ENCODE results near the gene CELF1. TPM values are rescaled to one million over a fixed set of nuclear protein-coding genes. Genes with fewer than 3 reads are reported as not detected.
A peak's percentile ranks its signal among the peaks of the same experiment; 100 is the strongest.

CELF1 gene
- total and polyA plus RNA-seq, 11 donors, result 27.3 to 111 (median 85.5) TPM

DNA sequence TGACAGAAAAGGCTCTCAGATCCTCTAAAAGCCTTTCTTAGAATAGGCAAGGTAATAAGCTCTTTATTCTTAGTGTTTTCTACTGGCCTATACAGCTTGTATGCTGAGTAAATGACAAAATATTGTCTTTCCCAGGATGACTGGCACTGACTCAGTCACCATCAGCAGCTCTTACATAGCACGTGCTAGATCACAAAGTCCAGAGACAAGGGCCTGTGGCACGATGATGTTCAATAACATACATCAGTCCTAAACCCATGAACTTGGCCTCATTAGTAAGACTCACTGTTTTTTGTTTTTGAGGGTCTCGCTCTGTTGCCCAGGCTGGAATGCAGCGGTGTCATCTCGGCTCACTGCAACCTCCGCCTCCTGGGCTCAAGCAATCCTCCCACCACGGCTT, 42.7 kb downstream of the CELF1 start:
- intact Hi-C loops (cut with DNase I), result no loop called here
- H3K4me1 ChIP-seq, result peaks cover 2 to 92% (median 73%) of the 10 kb centered on the region in 12 donors
- no peak overlapping the region for H3K27ac ChIP-seq

DNA sequence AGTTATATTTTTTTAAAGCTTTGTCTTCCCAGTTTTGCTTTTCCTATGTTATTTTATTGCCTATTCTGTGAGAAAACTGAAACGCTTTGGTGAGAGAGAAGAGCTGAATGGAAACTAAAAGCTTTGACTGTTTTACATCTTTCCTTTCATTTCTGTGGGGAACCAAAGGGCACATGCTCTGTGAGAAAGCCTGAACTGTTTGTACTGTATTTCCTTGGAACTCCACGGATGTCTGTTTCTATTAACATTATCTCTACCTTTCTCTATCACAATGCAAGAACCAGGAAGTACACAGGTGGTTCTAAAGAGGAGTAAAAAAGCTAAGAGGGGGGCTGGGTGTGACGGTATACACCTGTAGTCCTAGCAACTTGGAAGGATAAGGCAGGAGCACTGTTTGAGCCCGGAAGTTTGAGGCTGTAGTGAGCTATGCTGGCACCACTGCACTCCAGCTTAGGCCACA, 43.8 kb downstream of the CELF1 start:
- TF ChIP-seq POLR2A (IDR thresholded peaks at IDR 0.05), result no peak
- TF ChIP-seq, protein P1, sequence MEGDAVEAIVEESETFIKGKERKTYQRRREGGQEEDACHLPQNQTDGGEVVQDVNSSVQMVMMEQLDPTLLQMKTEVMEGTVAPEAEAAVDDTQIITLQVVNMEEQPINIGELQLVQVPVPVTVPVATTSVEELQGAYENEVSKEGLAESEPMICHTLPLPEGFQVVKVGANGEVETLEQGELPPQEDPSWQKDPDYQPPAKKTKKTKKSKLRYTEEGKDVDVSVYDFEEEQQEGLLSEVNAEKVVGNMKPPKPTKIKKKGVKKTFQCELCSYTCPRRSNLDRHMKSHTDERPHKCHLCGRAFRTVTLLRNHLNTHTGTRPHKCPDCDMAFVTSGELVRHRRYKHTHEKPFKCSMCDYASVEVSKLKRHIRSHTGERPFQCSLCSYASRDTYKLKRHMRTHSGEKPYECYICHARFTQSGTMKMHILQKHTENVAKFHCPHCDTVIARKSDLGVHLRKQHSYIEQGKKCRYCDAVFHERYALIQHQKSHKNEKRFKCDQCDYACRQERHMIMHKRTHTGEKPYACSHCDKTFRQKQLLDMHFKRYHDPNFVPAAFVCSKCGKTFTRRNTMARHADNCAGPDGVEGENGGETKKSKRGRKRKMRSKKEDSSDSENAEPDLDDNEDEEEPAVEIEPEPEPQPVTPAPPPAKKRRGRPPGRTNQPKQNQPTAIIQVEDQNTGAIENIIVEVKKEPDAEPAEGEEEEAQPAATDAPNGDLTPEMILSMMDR (IDR thresholded peaks at IDR 0.05), result no peak
- no peaks in the 10 kb centered on the region for H3K9me3 ChIP-seq
- H3K36me3 ChIP-seq, result no peaks in the 10 kb centered on the region
- DNase-seq (no peak), ATAC-seq (peak in 1 of 4 donors; percentile 16)
- intact Hi-C loops (cut with DNase I), result loop anchor here in 1 of 10 donors (10.0 kb wide), 1 partner anchor 46 kb away; the partner anchor contains the start of gene CELF1
- H3K4me1 ChIP-seq, result peaks cover 0 to 88% (median 62%) of the 10 kb centered on the region in 12 donors
- H3K27me3 ChIP-seq, result no peaks in the 10 kb centered on the region
- H3K4me3 ChIP-seq, result no peak overlapping the region
- WGBS, 4 donors, result 64 to 75% (median 72%) methylated on average over 4 of the region's 4 CpGs
- H3K27ac ChIP-seq, result peak overlapping the region in 3 of 12 donors; percentile 25 to 73 (median 29)

More for the DNA sequence above, 42.7 kb downstream of the CELF1 start:
- TF ChIP-seq, protein P1 (IDR thresholded peaks at IDR 0.05), result no peak
- no peak for TF ChIP-seq POLR2A (IDR thresholded peaks at IDR 0.05)
- Histone ChIP-seq H3K4me3 (no peak overlapping the region), H3K9me3 (no peaks in the 10 kb centered on the region), H3K36me3 (no peaks in the 10 kb centered on the region), H3K27me3 (no peaks in the 10 kb centered on the region)
- ATAC-seq (no peak), DNase-seq (no peak)
- 91 to 92% (median 92%) methylated on average over 7 of the region's 7 CpGs for WGBS, 4 donors

DNA sequence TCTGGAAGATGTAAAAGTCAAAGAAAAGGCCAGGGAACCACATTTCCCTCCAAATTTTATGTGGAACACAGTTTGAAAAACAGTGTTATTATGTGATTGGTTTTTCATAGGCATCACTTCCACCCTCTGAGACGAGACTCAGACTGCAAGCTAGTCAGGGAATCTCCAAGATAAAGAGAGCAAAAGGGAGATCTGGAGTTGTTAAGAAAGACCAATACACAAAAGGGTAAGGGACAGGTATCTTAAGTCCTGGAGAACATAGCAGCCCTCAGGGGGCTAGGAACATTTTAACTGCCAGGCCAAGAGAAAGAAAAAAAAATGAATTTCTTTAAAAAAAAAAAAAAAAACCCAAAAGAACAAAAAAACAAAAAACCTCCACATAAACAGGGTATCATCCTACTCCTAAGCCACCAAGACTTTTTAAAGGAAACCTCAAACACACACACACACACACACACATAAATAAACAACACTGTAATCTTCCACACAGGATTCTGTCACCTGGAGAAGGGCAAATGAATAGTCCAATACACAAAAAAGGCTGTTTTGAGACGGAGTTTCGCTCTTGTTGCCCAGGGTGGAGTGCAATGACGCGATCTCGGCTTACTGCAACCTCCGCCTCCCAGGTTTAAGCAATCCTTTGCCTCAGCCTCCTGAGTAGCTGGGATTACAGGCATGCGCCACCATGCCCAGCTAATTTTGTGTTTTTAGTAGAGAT, 44.5 kb downstream of the CELF1 start:
- peak overlapping the region in 3 of 12 donors; percentile 5 to 73 (median 29) for H3K27ac ChIP-seq
- TF ChIP-seq, protein P1 (IDR thresholded peaks at IDR 0.05), result no peak
- TF ChIP-seq POLR2A (IDR thresholded peaks at IDR 0.05), result no peak
- intact Hi-C loops (cut with DNase I), result loop anchor here in 1 of 10 donors (10.0 kb wide), 1 partner anchor 46 kb away; the partner anchor contains the start of gene CELF1
- 83 to 93% (median 91%) methylated on average over 8 of the region's 8 CpGs for WGBS, 4 donors
- peaks cover 0 to 82% (median 56%) of the 10 kb centered on the region in 12 donors for H3K4me1 ChIP-seq
- H3K4me3 ChIP-seq, result no peak overlapping the region
- no peaks in the 10 kb centered on the region for H3K36me3 ChIP-seq
- no peaks in the 10 kb centered on the region for H3K27me3 ChIP-seq
- DNase-seq, result no peak
- ATAC-seq, result no peak
- H3K9me3 ChIP-seq, result no peaks in the 10 kb centered on the region

DNA sequence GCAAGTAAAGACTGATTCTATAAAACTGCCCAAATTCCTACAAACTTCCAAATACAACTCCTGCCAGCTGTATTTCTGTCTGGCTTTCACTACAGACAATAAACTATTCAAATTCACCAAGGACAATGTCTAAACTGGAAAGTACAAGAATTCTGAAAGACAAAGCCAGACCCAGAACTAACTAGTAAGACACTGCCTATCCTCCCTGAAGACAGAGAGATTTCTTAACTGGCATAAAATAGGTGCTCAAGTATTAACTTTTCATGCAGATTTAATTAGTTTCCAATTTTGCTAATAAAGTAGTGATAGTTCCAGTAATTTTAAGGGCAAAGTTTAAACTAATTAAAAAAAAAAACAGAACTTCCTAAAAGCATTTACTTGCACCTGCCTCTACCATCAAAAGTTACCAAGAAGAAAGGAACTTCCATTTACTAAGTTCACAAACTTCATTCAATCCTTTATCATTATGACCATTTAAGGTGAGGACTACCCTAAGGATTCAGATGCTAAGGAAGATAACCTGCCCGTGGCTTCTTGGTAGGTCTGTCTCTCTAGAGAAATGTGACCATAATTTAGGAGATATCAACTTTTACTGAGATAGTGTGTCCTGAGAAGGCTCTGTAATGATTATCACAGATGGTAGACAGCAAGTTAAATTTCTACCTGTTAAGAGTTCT, 45.2 kb downstream of the CELF1 start:
- 15 to 52% (median 29%) methylated on average over 1 of the region's 1 CpG for WGBS, 4 donors
- Histone ChIP-seq H3K27ac (peak overlapping the region in 2 of 12 donors; percentile 5 to 50), H3K36me3 (no peaks in the 10 kb centered on the region), H3K4me3 (no peak overlapping the region), H3K27me3 (no peaks in the 10 kb centered on the region), H3K9me3 (no peaks in the 10 kb centered on the region), H3K4me1 (peaks cover 0 to 75% (median 51%) of the 10 kb centered on the region in 12 donors)
- DNase-seq, result no peak
- no peak for ATAC-seq
- intact Hi-C loops (cut with DNase I), result loop anchor here in 2 of 10 donors (1.0 to 10.0 kb wide), 2 partner anchors 16 to 47 kb away; partner anchors contain the start of gene CELF1 (in 1 of the 2)
- TF ChIP-seq, protein P1 (IDR thresholded peaks at IDR 0.05), result no peak
